ENCODE results near the gene ROR2.

GRCh38 chr9:91572044-91572443, 378.0 kb downstream of the ROR2 start:
- TF ChIP-seq POLR2AphosphoS5 (IDR thresholded peaks at IDR 0.05) (no peak), POLR2A (IDR thresholded peaks at IDR 0.05) (no peak), CTCF (IDR thresholded peaks at IDR 0.05 in 8 of 11, conservative IDR thresholded peaks at IDR 0.05 in 3 of 11) (no peak)
